Measurements from ENCODE around the gene ARHGEF1. TPM values are rescaled to one million over a fixed set of nuclear protein-coding genes. Genes with fewer than 3 reads are reported as not detected.
"Not testable (repeated sequence)": the region's sequence is repeated elsewhere in the genome, so short reads cannot be mapped to it uniquely, and the experiment has no call there.

ARHGEF1 gene
- total RNA-seq, 1 donor from 2014 or later: 69.9 TPM

DNA sequence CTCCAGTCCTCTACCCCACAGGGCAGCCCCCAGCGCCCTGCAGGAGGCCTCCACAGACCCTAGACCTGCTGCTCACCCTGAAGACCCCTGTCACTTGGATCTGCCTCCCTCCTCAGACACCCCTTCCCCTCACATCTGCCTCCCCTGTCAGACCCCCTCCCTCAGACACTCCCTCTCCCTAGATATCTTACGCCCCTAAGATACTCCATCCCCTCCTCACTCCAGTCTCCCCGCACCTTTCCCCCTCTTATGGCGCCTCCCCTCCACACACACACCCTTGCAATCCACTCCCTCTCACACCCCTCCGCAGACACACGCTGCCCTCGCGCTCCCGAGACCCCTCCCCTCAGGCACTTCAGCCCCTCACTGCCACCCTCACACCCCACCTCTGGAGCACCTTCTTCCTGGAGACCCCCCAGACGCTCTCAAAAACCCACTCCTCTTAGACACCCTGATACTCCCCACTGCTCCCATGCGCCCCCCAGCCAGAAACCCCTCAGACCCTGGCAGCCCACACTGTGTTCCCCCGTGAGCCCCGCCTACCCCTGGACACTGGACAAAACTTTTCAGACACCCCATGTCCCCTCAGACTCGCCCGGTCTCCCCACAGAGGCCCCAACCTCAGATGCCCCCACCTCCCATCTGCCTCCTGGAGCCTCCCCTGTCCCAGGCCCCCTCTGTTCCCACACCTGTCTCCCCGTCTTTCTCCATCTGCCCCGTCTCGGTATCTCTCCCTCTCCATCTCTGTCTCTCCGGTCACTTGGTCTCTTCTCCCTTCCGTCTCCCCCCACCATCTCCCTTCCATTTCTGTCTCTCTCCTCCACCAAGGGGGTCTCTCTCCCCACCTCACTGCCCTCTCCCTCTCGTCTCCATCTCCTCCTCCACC lies 30.8 kb downstream of the ARHGEF1 start:
- Mint-ChIP-seq H3K27me3 (ENCODE audit: low read depth) (peaks cover 6% of the 10 kb centered on the region), H3K4me1 (no peaks in the 10 kb centered on the region)
- DNase-seq (ENCODE audit: low read depth, low spot score): no peak

DNA sequence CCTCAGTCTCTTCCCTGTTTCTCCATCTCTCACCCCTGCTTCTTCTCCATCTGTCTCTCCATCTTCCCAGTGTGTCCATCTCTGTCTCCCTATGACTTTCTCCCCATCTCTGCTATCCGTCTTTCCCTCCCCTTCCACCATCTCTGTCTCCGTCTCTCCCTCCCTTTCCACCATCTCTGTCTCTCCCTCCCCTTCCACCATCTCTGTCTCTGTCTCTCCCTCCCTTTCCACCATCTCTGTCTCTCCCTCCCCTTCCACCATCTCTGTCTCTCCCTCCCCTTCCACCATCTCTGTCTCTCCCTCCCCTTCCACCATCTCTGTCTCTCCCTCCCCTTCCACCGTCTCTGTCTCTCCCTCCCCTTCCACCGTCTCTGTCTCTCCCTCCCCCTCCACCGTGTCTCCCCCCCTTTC lies 31.4 kb downstream of the ARHGEF1 start:
- H3K4me3 Mint-ChIP-seq; H3K9me3 Mint-ChIP-seq; H3K4me1 Mint-ChIP-seq; H3K27ac Mint-ChIP-seq (ENCODE audit: unreplicated experiment); H3K27me3 Mint-ChIP-seq (ENCODE audit: low read depth); DNase-seq (ENCODE audit: low read depth, low spot score); H3K36me3 Mint-ChIP-seq (ENCODE audit: low read depth): not testable (repeated sequence)

More for the DNA sequence above, 30.8 kb downstream of the ARHGEF1 start:
- Mint-ChIP-seq H3K4me3 (no peak overlapping the region), H3K9me3 (no peaks in the 10 kb centered on the region), H3K36me3 (ENCODE audit: low read depth) (no peaks in the 10 kb centered on the region), H3K27ac (ENCODE audit: unreplicated experiment) (no peak overlapping the region)
- TF ChIP-seq, protein P1, sequence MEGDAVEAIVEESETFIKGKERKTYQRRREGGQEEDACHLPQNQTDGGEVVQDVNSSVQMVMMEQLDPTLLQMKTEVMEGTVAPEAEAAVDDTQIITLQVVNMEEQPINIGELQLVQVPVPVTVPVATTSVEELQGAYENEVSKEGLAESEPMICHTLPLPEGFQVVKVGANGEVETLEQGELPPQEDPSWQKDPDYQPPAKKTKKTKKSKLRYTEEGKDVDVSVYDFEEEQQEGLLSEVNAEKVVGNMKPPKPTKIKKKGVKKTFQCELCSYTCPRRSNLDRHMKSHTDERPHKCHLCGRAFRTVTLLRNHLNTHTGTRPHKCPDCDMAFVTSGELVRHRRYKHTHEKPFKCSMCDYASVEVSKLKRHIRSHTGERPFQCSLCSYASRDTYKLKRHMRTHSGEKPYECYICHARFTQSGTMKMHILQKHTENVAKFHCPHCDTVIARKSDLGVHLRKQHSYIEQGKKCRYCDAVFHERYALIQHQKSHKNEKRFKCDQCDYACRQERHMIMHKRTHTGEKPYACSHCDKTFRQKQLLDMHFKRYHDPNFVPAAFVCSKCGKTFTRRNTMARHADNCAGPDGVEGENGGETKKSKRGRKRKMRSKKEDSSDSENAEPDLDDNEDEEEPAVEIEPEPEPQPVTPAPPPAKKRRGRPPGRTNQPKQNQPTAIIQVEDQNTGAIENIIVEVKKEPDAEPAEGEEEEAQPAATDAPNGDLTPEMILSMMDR (conservative IDR thresholded peaks at IDR 0.05): no peak

- no peaks in the 10 kb centered on the region for H3K9me3 Mint-ChIP-seq
- H3K4me1 Mint-ChIP-seq: no peaks in the 10 kb centered on the region
- DNase-seq (ENCODE audit: low read depth, low spot score): no peak
- no peaks in the 10 kb centered on the region for H3K36me3 Mint-ChIP-seq (ENCODE audit: low read depth)
- TF ChIP-seq, protein P1 (conservative IDR thresholded peaks at IDR 0.05): no peak
- no peak overlapping the region for H3K4me3 Mint-ChIP-seq
- no peak overlapping the region for H3K27ac Mint-ChIP-seq (ENCODE audit: unreplicated experiment)
- no peaks in the 10 kb centered on the region for H3K27me3 Mint-ChIP-seq (ENCODE audit: low read depth)
Measured at GRCh38 chr19:41915021-41915775, 32.2 kb downstream of the ARHGEF1 start.

- no peak for DNase-seq (ENCODE audit: low read depth, low spot score)
- Mint-ChIP-seq H3K4me3 (no peak overlapping the region), H3K27me3 (ENCODE audit: low read depth) (peaks cover 1% of the 10 kb centered on the region), H3K36me3 (ENCODE audit: low read depth) (no peaks in the 10 kb centered on the region), H3K27ac (ENCODE audit: unreplicated experiment) (no peak overlapping the region), H3K9me3 (no peaks in the 10 kb centered on the region), H3K4me1 (no peaks in the 10 kb centered on the region)
- TF ChIP-seq, protein P1 (conservative IDR thresholded peaks at IDR 0.05): no peak
Measured at GRCh38 chr19:41915776-41916414, 32.9 kb downstream of the ARHGEF1 start.

DNA sequence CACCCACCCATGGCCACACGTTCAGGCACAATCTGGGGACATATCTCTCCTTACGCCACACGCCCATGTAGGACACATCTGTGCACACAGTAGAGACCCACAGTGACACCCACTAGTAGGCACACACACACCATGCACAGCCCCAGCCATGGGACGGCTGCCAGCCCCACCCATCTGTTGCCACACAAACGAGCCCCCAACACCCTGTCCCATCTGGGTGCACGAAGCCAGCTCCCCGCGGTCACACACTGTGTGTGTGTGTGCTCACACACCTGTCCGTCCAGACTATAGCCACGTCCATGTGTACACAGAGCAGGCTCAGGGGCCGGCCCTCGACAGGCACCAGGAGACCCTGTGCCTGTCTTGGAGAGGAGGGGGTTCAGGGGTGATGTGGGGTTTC lies 34.7 kb downstream of the ARHGEF1 start:
- no peaks in the 10 kb centered on the region for H3K9me3 Mint-ChIP-seq
- peaks cover 16% of the 10 kb centered on the region for H3K27me3 Mint-ChIP-seq (ENCODE audit: low read depth)
- no peak overlapping the region for H3K4me3 Mint-ChIP-seq
- TF ChIP-seq, protein P1 (conservative IDR thresholded peaks at IDR 0.05): no peak
- peaks cover 3% of the 10 kb centered on the region for H3K4me1 Mint-ChIP-seq
- no peak overlapping the region for H3K27ac Mint-ChIP-seq (ENCODE audit: unreplicated experiment)
- no peaks in the 10 kb centered on the region for H3K36me3 Mint-ChIP-seq (ENCODE audit: low read depth)
- DNase-seq (ENCODE audit: low read depth, low spot score): no peak
